C4-2B (cell line): ENCODE results near the gene TRAPPC1.

Source experiments
- H3K27ac ChIP-seq: fragments of 450-650 bp; 2 replicates; pipeline ENCODE4 v1.5.1; 2017
- ZFX ChIP-seq: fragments of 450-650 bp; IDR thresholded peaks from 2 replicates; pipeline ENCODE4 v1.6.1; 2017
- TF ChIP-seq, protein P1 (sequence below): fragments of 450-650 bp; conservative IDR thresholded peaks from 2 replicates; pipeline ENCODE4 v1.5.1; 2017; ENCODE audit warnings: mild to moderate bottlenecking

Gene TRAPPC1

DNA sequence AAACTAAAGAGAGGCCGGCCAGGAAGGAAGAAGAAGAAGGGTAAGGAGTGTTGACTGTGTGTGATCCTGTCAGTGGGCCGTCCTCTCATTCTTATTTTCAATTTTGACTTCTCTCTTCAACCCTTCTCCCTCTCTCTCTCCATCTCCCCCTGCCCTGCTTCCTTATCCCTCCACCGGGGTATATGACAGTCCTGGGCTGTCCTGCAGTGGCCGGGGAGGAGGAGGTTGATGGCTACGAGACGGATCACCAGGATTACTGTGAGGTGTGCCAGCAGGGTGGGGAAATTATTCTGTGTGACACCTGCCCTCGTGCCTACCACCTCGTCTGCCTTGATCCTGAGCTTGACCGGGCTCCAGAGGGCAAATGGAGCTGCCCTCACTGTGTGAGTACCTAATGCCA is 37.5 kb downstream of the TRAPPC1 start:
- no peak overlapping the region for H3K27ac ChIP-seq
- TF ChIP-seq ZFX: no peak
- TF ChIP-seq, protein P1, sequence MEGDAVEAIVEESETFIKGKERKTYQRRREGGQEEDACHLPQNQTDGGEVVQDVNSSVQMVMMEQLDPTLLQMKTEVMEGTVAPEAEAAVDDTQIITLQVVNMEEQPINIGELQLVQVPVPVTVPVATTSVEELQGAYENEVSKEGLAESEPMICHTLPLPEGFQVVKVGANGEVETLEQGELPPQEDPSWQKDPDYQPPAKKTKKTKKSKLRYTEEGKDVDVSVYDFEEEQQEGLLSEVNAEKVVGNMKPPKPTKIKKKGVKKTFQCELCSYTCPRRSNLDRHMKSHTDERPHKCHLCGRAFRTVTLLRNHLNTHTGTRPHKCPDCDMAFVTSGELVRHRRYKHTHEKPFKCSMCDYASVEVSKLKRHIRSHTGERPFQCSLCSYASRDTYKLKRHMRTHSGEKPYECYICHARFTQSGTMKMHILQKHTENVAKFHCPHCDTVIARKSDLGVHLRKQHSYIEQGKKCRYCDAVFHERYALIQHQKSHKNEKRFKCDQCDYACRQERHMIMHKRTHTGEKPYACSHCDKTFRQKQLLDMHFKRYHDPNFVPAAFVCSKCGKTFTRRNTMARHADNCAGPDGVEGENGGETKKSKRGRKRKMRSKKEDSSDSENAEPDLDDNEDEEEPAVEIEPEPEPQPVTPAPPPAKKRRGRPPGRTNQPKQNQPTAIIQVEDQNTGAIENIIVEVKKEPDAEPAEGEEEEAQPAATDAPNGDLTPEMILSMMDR: no peak

DNA sequence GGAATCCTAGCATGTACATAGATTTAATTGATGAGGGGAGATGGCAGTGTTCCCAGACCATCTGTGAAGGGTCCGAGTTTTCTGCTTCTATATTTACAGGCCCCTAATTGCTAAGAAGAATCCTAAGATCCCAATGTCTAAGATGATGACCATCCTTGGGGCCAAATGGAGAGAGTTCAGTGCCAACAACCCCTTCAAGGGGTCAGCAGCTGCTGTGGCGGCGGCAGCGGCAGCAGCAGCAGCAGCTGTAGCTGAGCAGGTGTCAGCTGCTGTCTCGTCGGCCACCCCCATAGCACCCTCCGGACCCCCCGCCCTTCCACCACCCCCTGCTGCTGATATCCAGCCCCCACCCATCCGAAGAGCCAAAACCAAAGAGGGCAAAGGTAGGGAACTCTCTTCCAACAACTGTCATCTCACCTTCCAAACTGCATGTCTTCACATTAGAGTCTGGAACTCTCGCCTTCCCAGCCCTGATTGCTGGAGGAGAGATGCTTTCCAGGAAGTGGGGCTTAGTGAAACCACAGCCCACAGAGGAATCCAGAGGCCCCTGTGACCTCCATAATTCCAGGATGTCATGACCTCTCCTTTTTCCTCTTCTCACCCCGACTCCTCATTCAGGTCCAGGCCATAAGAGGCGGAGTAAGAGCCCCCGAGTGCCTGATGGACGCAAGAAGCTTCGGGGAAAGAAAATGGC is 38.4 kb downstream of the TRAPPC1 start:
- TF ChIP-seq ZFX: no peak
- TF ChIP-seq, protein P1: no peak
- H3K27ac ChIP-seq: no peak overlapping the region

DNA sequence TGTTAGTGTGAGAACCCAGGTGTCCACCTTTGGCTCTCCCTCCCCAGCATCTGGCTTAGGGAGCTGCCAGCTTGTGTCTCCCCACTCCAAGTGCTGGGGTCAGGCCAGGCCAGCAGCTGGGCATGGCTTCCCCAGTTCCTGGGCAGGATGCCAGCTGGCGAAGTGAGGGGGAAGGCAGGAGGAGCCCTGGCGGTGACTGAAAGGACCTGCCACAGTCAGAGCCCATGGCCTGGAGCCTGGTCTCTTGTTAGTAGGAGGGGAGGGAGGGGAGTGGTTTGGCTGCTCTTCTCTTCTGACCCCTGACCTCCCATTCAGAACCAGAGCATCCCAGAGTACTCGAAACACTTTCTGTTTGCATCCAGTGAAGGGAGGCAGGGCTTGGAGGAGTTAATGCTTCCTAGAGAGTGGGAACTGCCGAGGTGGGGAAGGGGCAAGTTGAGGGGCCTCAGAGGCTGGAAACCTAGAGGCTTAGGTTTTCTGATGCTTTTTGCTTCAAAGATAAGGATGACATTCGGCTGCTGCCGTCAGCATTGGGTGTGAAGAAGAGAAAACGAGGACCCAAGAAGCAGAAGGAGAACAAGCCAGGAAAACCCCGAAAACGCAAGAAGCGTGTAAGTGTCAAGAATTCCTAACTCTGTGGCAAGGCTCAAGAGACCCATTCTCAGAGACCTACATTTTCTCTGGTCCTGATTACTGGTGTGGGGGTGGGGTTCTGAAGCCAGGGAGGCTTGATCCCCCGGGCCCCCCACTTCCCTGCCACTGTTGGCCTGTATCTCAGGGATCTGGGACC is 42.4 kb downstream of the TRAPPC1 start:
- H3K27ac ChIP-seq: peak overlapping the region; percentile 100
- TF ChIP-seq ZFX: no peak
- TF ChIP-seq, protein P1: no peak; the same call in 1 of the 2 replicates

DNA sequence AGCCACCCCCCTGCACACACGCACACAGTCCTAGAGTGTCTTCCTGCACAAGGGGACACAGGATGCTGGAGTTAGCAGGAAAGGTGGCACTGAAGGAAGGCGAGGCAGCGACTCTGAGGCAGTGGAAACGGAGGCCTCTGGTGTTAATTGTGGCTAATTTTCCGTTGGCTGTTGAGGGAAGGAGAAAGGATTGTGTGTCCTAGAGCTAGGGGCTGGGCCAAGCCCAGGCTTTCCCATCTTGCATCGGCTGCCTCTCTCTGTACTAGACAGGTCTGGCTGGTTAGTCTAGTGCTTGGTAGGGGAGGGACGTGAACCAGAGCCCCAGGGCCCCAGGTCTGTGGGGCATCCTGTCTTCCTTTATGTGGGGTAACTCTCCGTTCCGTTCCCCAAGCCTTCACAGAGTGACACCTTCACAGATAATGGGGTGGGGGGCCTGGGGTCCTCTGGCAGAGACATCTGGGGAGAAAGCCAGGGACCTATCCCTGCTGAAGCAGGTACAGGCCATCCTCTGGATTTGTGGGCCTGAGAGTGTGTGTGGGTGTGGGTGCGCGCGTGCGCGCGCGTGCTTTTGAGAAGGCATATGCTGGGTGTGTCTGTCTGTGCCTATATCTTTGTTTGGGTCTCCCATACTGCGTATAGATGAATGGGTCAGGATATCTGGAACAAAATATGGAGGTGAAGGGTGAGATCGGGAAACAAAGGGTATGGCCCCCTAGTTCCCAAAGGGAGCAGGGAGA is 43.4 kb downstream of the TRAPPC1 start, which contains the start of gene CHD3:
TSS of gene CHD3 (plus strand) at position 606 of the 737 bp plus-strand sequence. CDS start 212 bp downstream, outside the sequence.
- H3K27ac ChIP-seq: peak within 1 kb of the TSS; percentile 100
- TF ChIP-seq ZFX: peak; percentile 31; the same call in 1 of the 2 replicates
- TF ChIP-seq, protein P1: no peak

DNA sequence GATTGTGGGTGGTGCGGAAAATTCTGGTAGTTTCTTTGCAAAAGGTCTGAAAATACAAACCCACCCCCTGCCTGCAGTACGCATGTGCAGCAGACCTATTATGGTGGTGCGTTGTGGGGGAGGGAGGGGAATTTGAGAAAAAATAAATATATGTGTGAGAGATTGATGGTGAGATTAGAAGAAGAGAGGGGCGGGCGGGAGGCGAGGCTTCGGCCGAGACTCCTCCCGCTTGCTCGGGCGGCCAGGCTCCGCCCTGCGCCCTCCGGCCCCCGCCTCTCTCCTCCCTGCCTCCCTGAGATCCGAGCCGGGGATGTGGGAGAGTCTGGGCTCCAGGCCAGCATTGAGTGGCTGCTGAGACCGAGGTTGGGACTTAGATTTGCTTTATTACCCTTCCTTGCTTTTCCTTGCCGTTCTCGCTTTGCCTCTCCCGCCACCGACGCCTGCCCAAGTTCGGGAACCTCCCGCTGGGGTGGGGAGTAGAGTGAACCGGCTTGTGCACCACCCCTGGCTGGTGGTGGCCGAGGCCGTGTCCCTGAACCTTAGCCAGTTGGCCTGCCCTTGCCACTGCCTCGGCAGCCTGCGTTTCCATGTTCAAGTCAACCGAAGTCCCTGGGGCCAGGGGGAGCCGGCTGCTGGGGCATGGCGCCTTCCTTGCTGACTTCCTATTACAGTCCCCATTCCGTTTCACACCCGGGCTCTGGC is 44.1 kb downstream of the TRAPPC1 start:
- no peak for TF ChIP-seq ZFX
- H3K27ac ChIP-seq: peak overlapping the region; percentile 100

DNA sequence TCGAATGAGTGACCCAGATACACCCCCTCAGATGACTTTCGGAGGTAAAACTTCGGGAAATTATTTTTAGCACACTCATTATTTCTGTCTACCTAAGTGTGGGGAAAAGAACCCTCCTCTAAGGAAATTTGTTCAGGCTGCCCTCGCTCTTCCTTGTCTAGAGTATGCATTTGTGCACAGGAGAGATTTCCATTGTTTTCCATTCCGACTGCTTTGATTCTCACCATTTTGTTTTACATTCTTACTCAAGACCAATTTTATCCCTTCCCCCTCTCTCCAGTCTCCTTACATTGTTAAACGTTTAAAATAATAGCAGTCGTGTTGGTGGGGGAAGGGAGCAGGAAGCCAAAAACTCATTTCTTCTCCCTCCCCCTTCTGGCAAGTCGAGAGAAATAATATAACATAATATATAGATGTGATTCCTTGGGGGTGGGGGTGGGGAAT is 44.7 kb downstream of the TRAPPC1 start:
- H3K27ac ChIP-seq: peak overlapping the region; percentile 100
- TF ChIP-seq, protein P1: no peak; the same call in 1 of the 2 replicates
- no peak for TF ChIP-seq ZFX
